Measurements from ENCODE around the gene RHOF.

DNA sequence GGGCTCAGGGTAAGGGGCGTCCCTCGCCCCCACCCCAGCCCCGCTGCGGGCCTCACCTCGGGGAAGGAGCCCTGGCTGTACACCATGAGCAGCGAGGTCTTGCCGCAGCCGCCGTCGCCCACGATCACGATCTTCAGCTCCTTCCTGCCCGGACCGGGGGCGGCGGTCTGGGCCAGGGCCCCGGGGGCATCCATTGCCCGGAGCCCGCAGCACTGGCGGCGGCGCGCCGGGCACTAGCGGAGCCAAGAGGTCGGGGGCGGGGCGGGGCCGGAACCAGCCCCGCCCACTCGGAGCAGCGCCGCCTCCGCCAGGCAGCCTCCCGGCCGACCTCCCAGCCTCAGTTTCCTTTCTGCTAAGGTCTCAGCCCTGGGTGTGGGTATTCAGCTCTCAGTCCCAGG is at the start of gene RHOF:
- no peak for TF ChIP-seq EZH2 (IDR thresholded peaks at IDR 0.05; ENCODE audit: insufficient read depth, poor library complexity, severe bottlenecking)
- no peak for TF ChIP-seq EZH2phosphoT487 (IDR thresholded peaks at IDR 0.05; ENCODE audit: insufficient read depth, low read depth)
